HepG2 (cell line): ENCODE results near the gene TTC23L.

Source experiments
- FOSL2 ChIP-seq: sonication (generic); formaldehyde crosslinking; IDR thresholded peaks from 2 replicates; pipeline ENCODE4 v1.4.0; 2020; ENCODE audit warnings: missing genetic modification reagents
- KLF13 ChIP-seq: sonication (generic); formaldehyde crosslinking; IDR thresholded peaks from 2 replicates; pipeline ENCODE4 v1.4.0; 2020; ENCODE audit warnings: mild to moderate bottlenecking, missing genetic modification reagents
- ZNF382 ChIP-seq: sonication (generic); formaldehyde crosslinking; IDR thresholded peaks from 2 replicates; pipeline ENCODE4 v1.5.0; 2020; ENCODE audit warnings: missing genetic modification reagents, mild to moderate bottlenecking, borderline replicate concordance
- TF ChIP-seq, protein P1 (sequence below): sonication (generic); formaldehyde crosslinking; IDR thresholded peaks from 2 replicates; pipeline ENCODE4 v1.5.0; 2020; ENCODE audit warnings: mild to moderate bottlenecking, missing genetic modification reagents

DNA sequence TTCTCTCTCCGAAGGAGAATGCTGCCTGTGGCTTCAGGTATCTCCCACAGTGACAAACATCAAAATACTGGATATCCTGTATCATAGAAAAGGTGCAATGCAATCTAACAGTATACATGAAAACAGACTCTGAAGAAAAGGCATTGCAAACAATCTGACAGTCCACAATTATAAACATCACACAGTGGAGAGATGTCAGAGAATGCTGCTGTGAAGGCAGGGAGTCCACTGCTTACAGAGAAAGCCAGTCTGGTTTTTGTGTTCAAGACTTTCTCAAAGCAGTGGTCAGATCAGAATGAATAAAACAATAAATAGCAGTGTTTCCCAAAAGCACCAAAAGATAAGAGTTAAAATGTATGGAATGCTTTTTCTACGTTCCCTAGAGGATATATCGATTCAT, 28.7 kb downstream of the TTC23L start:
- no peak for TF ChIP-seq KLF13 (CRISPR knock-in tag)
- TF ChIP-seq, protein P1, sequence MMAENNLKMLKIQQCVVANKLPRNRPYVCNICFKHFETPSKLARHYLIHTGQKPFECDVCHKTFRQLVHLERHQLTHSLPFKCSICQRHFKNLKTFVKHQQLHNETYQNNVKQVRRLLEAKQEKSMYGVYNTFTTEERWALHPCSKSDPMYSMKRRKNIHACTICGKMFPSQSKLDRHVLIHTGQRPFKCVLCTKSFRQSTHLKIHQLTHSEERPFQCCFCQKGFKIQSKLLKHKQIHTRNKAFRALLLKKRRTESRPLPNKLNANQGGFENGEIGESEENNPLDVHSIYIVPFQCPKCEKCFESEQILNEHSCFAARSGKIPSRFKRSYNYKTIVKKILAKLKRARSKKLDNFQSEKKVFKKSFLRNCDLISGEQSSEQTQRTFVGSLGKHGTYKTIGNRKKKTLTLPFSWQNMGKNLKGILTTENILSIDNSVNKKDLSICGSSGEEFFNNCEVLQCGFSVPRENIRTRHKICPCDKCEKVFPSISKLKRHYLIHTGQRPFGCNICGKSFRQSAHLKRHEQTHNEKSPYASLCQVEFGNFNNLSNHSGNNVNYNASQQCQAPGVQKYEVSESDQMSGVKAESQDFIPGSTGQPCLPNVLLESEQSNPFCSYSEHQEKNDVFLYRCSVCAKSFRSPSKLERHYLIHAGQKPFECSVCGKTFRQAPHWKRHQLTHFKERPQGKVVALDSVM (CRISPR knock-in tag): no peak
- no peak for TF ChIP-seq ZNF382 (CRISPR knock-in tag)
- TF ChIP-seq FOSL2 (CRISPR knock-in tag): no peak
